Effector CD8-positive, alpha-beta T cell (primary cell): ENCODE data around the gene ZNF462.
"Not testable (repeated sequence)": the region's sequence is repeated elsewhere in the genome, so short reads cannot be mapped to it uniquely, and the experiment has no call there.

Experiments used
- DNase-seq: peaks from one replicate; lab custom pipeline; 2025; lab: John Stamatoyannopoulos, UW

ZNF462 gene

GRCh38 chr9:106962615-106963363 lies 99.8 kb downstream of the ZNF462 start:
- DNase-seq, result no peak

GRCh38 chr9:106963684-106964083 lies 100.7 kb downstream of the ZNF462 start:
- no peak for DNase-seq

- DNase-seq, result no peak
Observed at GRCh38 chr9:106964329-106964728, 101.4 kb downstream of the ZNF462 start.

- no peak for DNase-seq
Observed at GRCh38 chr9:106964822-106965525, 102.0 kb downstream of the ZNF462 start.

- no peak for DNase-seq
Observed at GRCh38 chr9:106966481-106966880, 103.5 kb downstream of the ZNF462 start.

GRCh38 chr9:106969696-106970095 lies 106.7 kb downstream of the ZNF462 start:
- DNase-seq, result no peak

- no peak for DNase-seq
Observed at GRCh38 chr9:106970219-106970975, 107.4 kb downstream of the ZNF462 start.

GRCh38 chr9:106970976-106971457 lies 108.1 kb downstream of the ZNF462 start:
- no peak for DNase-seq

- no peak for DNase-seq
Observed at GRCh38 chr9:106972082-106972481, 109.1 kb downstream of the ZNF462 start.

GRCh38 chr9:106974341-106974740 lies 111.4 kb downstream of the ZNF462 start:
- no peak for DNase-seq

- DNase-seq, result no peak
Observed at GRCh38 chr9:106976772-106977171, 113.8 kb downstream of the ZNF462 start.

- no peak for DNase-seq
Observed at GRCh38 chr9:106980551-106981101, 117.7 kb downstream of the ZNF462 start.

- DNase-seq, result no peak
Observed at GRCh38 chr9:106981396-106982287, 118.7 kb downstream of the ZNF462 start.

- DNase-seq, result no peak
Observed at GRCh38 chr9:106982636-106983035, 119.7 kb downstream of the ZNF462 start.

- no peak for DNase-seq
Observed at GRCh38 chr9:106983346-106983745, 120.4 kb downstream of the ZNF462 start.

GRCh38 chr9:106989904-106990303 lies 126.9 kb downstream of the ZNF462 start:
- not testable (repeated sequence) for DNase-seq

GRCh38 chr9:106992186-106992585 lies 129.2 kb downstream of the ZNF462 start:
- no peak for DNase-seq

- DNase-seq, result no peak
Observed at GRCh38 chr9:106993603-106994002, 130.6 kb downstream of the ZNF462 start.

GRCh38 chr9:106994463-106994862 lies 131.5 kb downstream of the ZNF462 start:
- DNase-seq, result no peak

- DNase-seq, result no peak
Observed at GRCh38 chr9:107000218-107000617, 137.3 kb downstream of the ZNF462 start.

GRCh38 chr9:107005201-107005600 lies 142.2 kb downstream of the ZNF462 start:
- DNase-seq, result no peak
